ENCODE results near the gene ZNF773. TPM values are rescaled to one million over a fixed set of nuclear protein-coding genes. Genes with fewer than 3 reads are reported as not detected.
"Not testable (repeated sequence)": the region's sequence is repeated elsewhere in the genome, so short reads cannot be mapped to it uniquely, and the experiment has no call there.

The ZNF773 gene
- polyA plus RNA-seq (2013): 3.9 TPM in 2 replicates

- Histone ChIP-seq H3K4me2 (ENCODE audit: low read length) (peak within 1 kb of the TSS; percentile 67), H4K91ac (ENCODE audit: low read depth, low read length) (peak within 1 kb of the TSS; percentile 67), H3K4me3 (ENCODE audit: low read depth, low read length) (peak within 1 kb of the TSS; percentile 96), H3K36me3 (ENCODE audit: control insufficient read depth in 1 of 2, insufficient read depth in 2 of 2, low read length in 2 of 2) (peaks cover 7 to 11% of the 10 kb centered on the region in 2 experiments), H3K14ac (ENCODE audit: low read length) (peak within 1 kb of the TSS; percentile 99), H3K27ac (ENCODE audit: low read depth, low read length) (peak within 1 kb of the TSS; percentile 52), H4K8ac (ENCODE audit: low read depth, low read length) (peak within 1 kb of the TSS; percentile 99), H3K18ac (ENCODE audit: low read length) (peak within 1 kb of the TSS; percentile 99), H4K12ac (ENCODE audit: low read depth, low read length) (peak within 1 kb of the TSS; percentile 94), H3K9ac (ENCODE audit: low read length) (peak within 1 kb of the TSS; percentile 95), H3K4ac (ENCODE audit: low read depth, low read length) (peak within 1 kb of the TSS; percentile 92), H2AFZ (ENCODE audit: insufficient read depth, low read length, poor library complexity) (peak within 1 kb of the TSS; percentile 96), H2BK120ac (ENCODE audit: insufficient read depth, low read length, poor library complexity) (peak within 1 kb of the TSS; percentile 97), H2BK5ac (ENCODE audit: low read depth, low read length, poor library complexity) (peak within 1 kb of the TSS; percentile 81)
- H3K9me3 ChIP-seq (ENCODE audit: insufficient read depth, low read depth, low read length); H3K4me1 ChIP-seq (ENCODE audit: control insufficient read depth in 1 of 2, insufficient read depth in 2 of 2, low read length in 2 of 2); H3K79me2 ChIP-seq (ENCODE audit: control insufficient read depth, insufficient read depth, low read length, poor library complexity); H2AK5ac ChIP-seq (ENCODE audit: low read length); H2BK12ac ChIP-seq (ENCODE audit: low read length); H3K79me1 ChIP-seq (ENCODE audit: low read length); H3K23ac ChIP-seq (ENCODE audit: low read length); H3K27me3 ChIP-seq (ENCODE audit: insufficient read depth, low read length): not testable (repeated sequence)
- WGBS (ENCODE audit: extremely low coverage, insufficient coverage, insufficient read length): 100% methylated on average over 2 of the region's 69 CpGs
- peak; percentile 95 to 96 for DNase-seq
These were observed at the start of gene ZNF773 for GRCh38 chr19:57499680-57500395. TSS of gene ZNF773 (plus strand) at chr19:57499938. CDS start at chr19:57500081, 143 bp downstream.

DNA sequence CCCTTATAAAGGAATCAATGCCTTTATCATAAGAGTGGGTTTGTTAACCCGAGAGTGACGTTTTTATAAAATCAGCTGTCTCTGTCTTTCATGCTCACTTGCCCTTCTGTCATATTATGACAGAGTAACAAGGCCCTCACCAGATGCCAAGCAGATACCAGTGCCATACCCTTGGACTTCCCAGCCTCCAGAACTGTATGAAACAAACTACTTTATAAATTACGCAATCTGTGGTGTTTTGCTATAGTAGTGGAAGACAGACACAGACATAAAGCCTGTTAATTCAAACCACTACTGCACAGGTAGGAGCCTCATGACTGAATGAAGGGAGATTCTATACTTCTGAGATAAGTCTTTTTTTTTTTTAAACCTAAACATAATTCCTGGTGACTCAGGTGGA is 47.4 kb upstream of the ZNF773 start:
- no CpG with 5 or more reads among the region's 3 CpGs for WGBS (ENCODE audit: extremely low coverage, insufficient coverage, insufficient read length)
- no peak overlapping the region for H2AK5ac ChIP-seq (ENCODE audit: low read length)
- H2BK120ac ChIP-seq (ENCODE audit: insufficient read depth, low read length, poor library complexity): no peak overlapping the region
- H3K4ac ChIP-seq (ENCODE audit: low read depth, low read length): no peak overlapping the region
- no peak overlapping the region for H4K12ac ChIP-seq (ENCODE audit: low read depth, low read length)
- H3K4me1 ChIP-seq (ENCODE audit: control insufficient read depth in 1 of 2, insufficient read depth in 2 of 2, low read length in 2 of 2): no peaks in the 10 kb centered on the region
- H3K36me3 ChIP-seq (ENCODE audit: control insufficient read depth in 1 of 2, insufficient read depth in 2 of 2, low read length in 2 of 2): no peaks in the 10 kb centered on the region
- no peak overlapping the region for H3K23ac ChIP-seq (ENCODE audit: low read length)
- no peaks in the 10 kb centered on the region for H3K79me1 ChIP-seq (ENCODE audit: low read length)
- H3K9ac ChIP-seq (ENCODE audit: low read length): no peak overlapping the region
- no peak overlapping the region for H2BK5ac ChIP-seq (ENCODE audit: low read depth, low read length, poor library complexity)
- no peaks in the 10 kb centered on the region for H3K79me2 ChIP-seq (ENCODE audit: control insufficient read depth, insufficient read depth, low read length, poor library complexity)
- H3K4me2 ChIP-seq (ENCODE audit: low read length): no peak overlapping the region
- no peak overlapping the region for H2BK12ac ChIP-seq (ENCODE audit: low read length)
- H3K27ac ChIP-seq (ENCODE audit: low read depth, low read length): no peak overlapping the region
- H3K14ac ChIP-seq (ENCODE audit: low read length): no peak overlapping the region
- H3K4me3 ChIP-seq (ENCODE audit: low read depth, low read length): no peak overlapping the region
- H3K18ac ChIP-seq (ENCODE audit: low read length): no peak overlapping the region
- no peak for DNase-seq
- no peaks in the 10 kb centered on the region for H3K9me3 ChIP-seq (ENCODE audit: insufficient read depth, low read depth, low read length)
- H4K8ac ChIP-seq (ENCODE audit: low read depth, low read length): no peak overlapping the region
- H3K27me3 ChIP-seq (ENCODE audit: insufficient read depth, low read length): no peaks in the 10 kb centered on the region
- no peak overlapping the region for H4K91ac ChIP-seq (ENCODE audit: low read depth, low read length)
- no peak overlapping the region for H2AFZ ChIP-seq (ENCODE audit: insufficient read depth, low read length, poor library complexity)

- H2BK120ac ChIP-seq (ENCODE audit: insufficient read depth, low read length, poor library complexity): no peak overlapping the region
- peak; percentile 67 to 78 for DNase-seq
- H3K9me3 ChIP-seq (ENCODE audit: insufficient read depth, low read depth, low read length): peaks cover 8% of the 10 kb centered on the region
- no peak overlapping the region for H3K4me2 ChIP-seq (ENCODE audit: low read length)
- no peaks in the 10 kb centered on the region for H3K79me1 ChIP-seq (ENCODE audit: low read length)
- WGBS (ENCODE audit: extremely low coverage, insufficient coverage, insufficient read length): no CpG with 5 or more reads among the region's 5 CpGs
- H4K91ac ChIP-seq (ENCODE audit: low read depth, low read length): no peak overlapping the region
- H3K18ac ChIP-seq (ENCODE audit: low read length): no peak overlapping the region
- H3K14ac ChIP-seq (ENCODE audit: low read length): no peak overlapping the region
- H2AK5ac ChIP-seq (ENCODE audit: low read length): no peak overlapping the region
- H2AFZ ChIP-seq (ENCODE audit: insufficient read depth, low read length, poor library complexity): no peak overlapping the region
- H3K4me1 ChIP-seq (ENCODE audit: control insufficient read depth in 1 of 2, insufficient read depth in 2 of 2, low read length in 2 of 2): no peaks in the 10 kb centered on the region
- no peak overlapping the region for H3K9ac ChIP-seq (ENCODE audit: low read length)
- H4K8ac ChIP-seq (ENCODE audit: low read depth, low read length): no peak overlapping the region
- no peak overlapping the region for H3K23ac ChIP-seq (ENCODE audit: low read length)
- no peak overlapping the region for H2BK12ac ChIP-seq (ENCODE audit: low read length)
- H3K4me3 ChIP-seq (ENCODE audit: low read depth, low read length): no peak overlapping the region
- peaks cover 5 to 6% of the 10 kb centered on the region in 2 experiments for H3K36me3 ChIP-seq (ENCODE audit: control insufficient read depth in 1 of 2, insufficient read depth in 2 of 2, low read length in 2 of 2)
- no peak overlapping the region for H3K4ac ChIP-seq (ENCODE audit: low read depth, low read length)
- H4K12ac ChIP-seq (ENCODE audit: low read depth, low read length): no peak overlapping the region
- no peaks in the 10 kb centered on the region for H3K27me3 ChIP-seq (ENCODE audit: insufficient read depth, low read length)
- no peak overlapping the region for H3K27ac ChIP-seq (ENCODE audit: low read depth, low read length)
- no peaks in the 10 kb centered on the region for H3K79me2 ChIP-seq (ENCODE audit: control insufficient read depth, insufficient read depth, low read length, poor library complexity)
- no peak overlapping the region for H2BK5ac ChIP-seq (ENCODE audit: low read depth, low read length, poor library complexity)
These were observed 33.9 kb upstream of the ZNF773 start for GRCh38 chr19:57465680-57466381.

DNA sequence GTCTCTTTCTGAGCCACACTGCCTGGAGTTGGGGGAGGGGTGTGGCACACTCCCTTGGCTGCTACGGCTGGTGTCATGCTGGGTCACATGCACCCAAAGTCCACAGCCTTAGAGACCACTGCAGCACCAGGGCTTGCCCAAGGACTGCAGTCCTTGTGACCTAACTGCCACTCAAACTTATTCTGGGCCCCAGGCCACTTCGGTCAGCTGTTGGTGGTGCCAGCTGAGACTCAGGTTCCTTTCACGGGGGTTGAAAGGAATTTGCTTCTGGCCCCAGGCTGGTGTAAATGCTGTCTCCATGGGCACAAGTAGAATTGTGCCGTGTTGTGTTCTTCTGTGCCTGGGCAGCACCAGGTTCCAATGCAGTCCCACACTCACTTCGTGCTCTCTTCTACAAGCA is 33.2 kb upstream of the ZNF773 start:
- H4K8ac ChIP-seq (ENCODE audit: low read depth, low read length): no peak overlapping the region
- H3K4me3 ChIP-seq (ENCODE audit: low read depth, low read length): no peak overlapping the region
- H3K79me2 ChIP-seq (ENCODE audit: control insufficient read depth, insufficient read depth, low read length, poor library complexity): no peaks in the 10 kb centered on the region
- H3K18ac ChIP-seq (ENCODE audit: low read length): no peak overlapping the region
- no peak overlapping the region for H2BK5ac ChIP-seq (ENCODE audit: low read depth, low read length, poor library complexity)
- no peak overlapping the region for H3K14ac ChIP-seq (ENCODE audit: low read length)
- H3K4ac ChIP-seq (ENCODE audit: low read depth, low read length): no peak overlapping the region
- H2BK12ac ChIP-seq (ENCODE audit: low read length): no peak overlapping the region
- peaks cover 8% of the 10 kb centered on the region for H3K9me3 ChIP-seq (ENCODE audit: insufficient read depth, low read depth, low read length)
- H3K36me3 ChIP-seq (ENCODE audit: control insufficient read depth in 1 of 2, insufficient read depth in 2 of 2, low read length in 2 of 2): peaks cover 5 to 6% of the 10 kb centered on the region in 2 experiments
- H3K4me1 ChIP-seq (ENCODE audit: control insufficient read depth in 1 of 2, insufficient read depth in 2 of 2, low read length in 2 of 2): no peaks in the 10 kb centered on the region
- no peak overlapping the region for H2AK5ac ChIP-seq (ENCODE audit: low read length)
- H4K12ac ChIP-seq (ENCODE audit: low read depth, low read length): no peak overlapping the region
- no peak for DNase-seq
- H3K23ac ChIP-seq (ENCODE audit: low read length): no peak overlapping the region
- H4K91ac ChIP-seq (ENCODE audit: low read depth, low read length): no peak overlapping the region
- no peaks in the 10 kb centered on the region for H3K79me1 ChIP-seq (ENCODE audit: low read length)
- H2AFZ ChIP-seq (ENCODE audit: insufficient read depth, low read length, poor library complexity): no peak overlapping the region
- H3K27me3 ChIP-seq (ENCODE audit: insufficient read depth, low read length): no peaks in the 10 kb centered on the region
- H3K9ac ChIP-seq (ENCODE audit: low read length): no peak overlapping the region
- no peak overlapping the region for H3K27ac ChIP-seq (ENCODE audit: low read depth, low read length)
- H3K4me2 ChIP-seq (ENCODE audit: low read length): no peak overlapping the region
- WGBS (ENCODE audit: extremely low coverage, insufficient coverage, insufficient read length): no CpG with 5 or more reads among the region's 5 CpGs
- H2BK120ac ChIP-seq (ENCODE audit: insufficient read depth, low read length, poor library complexity): no peak overlapping the region
